Progenitor cell of endocrine pancreas (in vitro differentiated cells): ENCODE results near the gene EEFSEC. TPM values are rescaled to one million over a fixed set of nuclear protein-coding genes. Genes with fewer than 3 reads are reported as not detected.

ENCODE experiments used
- DNase-seq: peaks from one replicate; pipeline ENCODE4 v3.0.0; 2021; ENCODE audit warnings: low spot score; ENCODE audit not compliant: unreplicated experiment
- H3K27ac Mint-ChIP-seq: 2 replicates; pipeline ENCODE4 v1.8.0; 2021; ENCODE audit warnings: mild to moderate bottlenecking, moderate library complexity, mixed read lengths
- H3K27me3 Mint-ChIP-seq: 2 replicates; pipeline ENCODE4 v1.8.0; 2021; ENCODE audit warnings: mixed read lengths
- H3K36me3 Mint-ChIP-seq: 2 replicates; pipeline ENCODE4 v1.8.0; 2022; ENCODE audit warnings: mixed read lengths; ENCODE audit not compliant: insufficient read depth
- H3K4me1 Mint-ChIP-seq: 2 replicates; pipeline ENCODE4 v1.8.0; 2021; ENCODE audit warnings: low read depth, mixed read lengths
- H3K4me3 Mint-ChIP-seq: 2 replicates; pipeline ENCODE4 v1.8.0; 2021; ENCODE audit warnings: low read depth, mild to moderate bottlenecking, moderate library complexity, mixed read lengths
- H3K9me3 Mint-ChIP-seq: 2 replicates; pipeline ENCODE4 v1.8.0; 2021; ENCODE audit warnings: low read depth, mixed read lengths
- total RNA-seq: library from RNA; stranded (reverse); gene quantifications from 2 replicates; pipeline ENCODE4 v1.2.1, GENCODE V29; 2021
- TF ChIP-seq, protein P1 (sequence below): fragments of 200-600 bp; sonication (generic); IDR thresholded peaks from one replicate; pipeline ENCODE4 v1.5.0; 2021; ENCODE audit warnings: antibody characterized with exemption, mild to moderate bottlenecking; ENCODE audit not compliant: unreplicated experiment

EEFSEC gene
- total RNA-seq, 1 donor from 2014 or later, result 11.8 TPM

DNA sequence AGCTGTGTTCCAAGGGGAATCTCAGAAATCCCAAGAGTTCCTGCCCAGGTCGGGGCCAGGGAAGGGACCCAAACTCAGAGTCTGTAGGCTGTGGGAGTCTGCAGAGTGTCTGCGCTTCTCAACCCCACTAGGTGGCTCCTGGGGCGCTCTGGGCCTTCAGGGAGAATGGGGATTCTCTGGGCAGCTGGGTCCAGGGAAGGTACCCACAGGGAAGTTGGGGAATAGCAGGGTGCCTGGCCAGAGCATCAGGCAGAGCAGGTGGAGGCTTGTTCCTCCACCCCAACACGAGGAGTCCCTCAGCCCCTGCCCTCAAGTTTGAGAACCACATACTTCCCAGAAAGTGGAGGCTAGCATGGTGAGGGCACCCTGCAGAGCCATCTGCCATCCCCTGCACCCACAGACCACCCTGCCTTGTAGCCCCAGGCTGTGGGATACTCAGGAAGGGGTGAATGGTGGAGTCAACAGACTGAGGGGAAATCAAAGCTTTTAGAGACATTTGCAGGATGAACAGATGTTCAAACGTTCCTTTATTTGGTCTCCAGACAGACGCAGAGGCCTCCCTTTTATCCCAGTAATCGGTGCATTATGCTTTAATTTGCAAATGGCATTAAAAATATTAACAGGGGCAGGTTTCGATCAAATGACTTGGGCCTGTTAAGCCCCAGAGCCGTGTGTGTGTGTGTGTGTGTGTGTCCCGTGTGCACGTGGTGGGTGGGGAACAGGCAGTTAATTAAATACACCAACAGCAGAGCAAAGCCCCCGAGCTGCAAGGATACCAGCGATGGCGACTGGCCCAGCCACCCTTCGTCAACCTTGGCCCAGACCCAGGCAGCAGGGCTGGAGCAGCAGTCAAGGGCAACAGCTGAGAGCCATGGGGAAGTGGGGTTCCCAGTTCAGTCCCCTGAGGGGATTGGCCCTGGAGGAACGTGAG, 255.7 kb downstream of the EEFSEC start:
- Mint-ChIP-seq H3K9me3 (no peaks in the 10 kb centered on the region), H3K4me3 (no peak overlapping the region), H3K27me3 (peaks cover 30% of the 10 kb centered on the region), H3K4me1 (peaks cover 24% of the 10 kb centered on the region), H3K27ac (no peak overlapping the region), H3K36me3 (no peaks in the 10 kb centered on the region)
- TF ChIP-seq, protein P1, sequence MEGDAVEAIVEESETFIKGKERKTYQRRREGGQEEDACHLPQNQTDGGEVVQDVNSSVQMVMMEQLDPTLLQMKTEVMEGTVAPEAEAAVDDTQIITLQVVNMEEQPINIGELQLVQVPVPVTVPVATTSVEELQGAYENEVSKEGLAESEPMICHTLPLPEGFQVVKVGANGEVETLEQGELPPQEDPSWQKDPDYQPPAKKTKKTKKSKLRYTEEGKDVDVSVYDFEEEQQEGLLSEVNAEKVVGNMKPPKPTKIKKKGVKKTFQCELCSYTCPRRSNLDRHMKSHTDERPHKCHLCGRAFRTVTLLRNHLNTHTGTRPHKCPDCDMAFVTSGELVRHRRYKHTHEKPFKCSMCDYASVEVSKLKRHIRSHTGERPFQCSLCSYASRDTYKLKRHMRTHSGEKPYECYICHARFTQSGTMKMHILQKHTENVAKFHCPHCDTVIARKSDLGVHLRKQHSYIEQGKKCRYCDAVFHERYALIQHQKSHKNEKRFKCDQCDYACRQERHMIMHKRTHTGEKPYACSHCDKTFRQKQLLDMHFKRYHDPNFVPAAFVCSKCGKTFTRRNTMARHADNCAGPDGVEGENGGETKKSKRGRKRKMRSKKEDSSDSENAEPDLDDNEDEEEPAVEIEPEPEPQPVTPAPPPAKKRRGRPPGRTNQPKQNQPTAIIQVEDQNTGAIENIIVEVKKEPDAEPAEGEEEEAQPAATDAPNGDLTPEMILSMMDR, result no peak
- DNase-seq, result no peak

- TF ChIP-seq, protein P1, result no peak
- Mint-ChIP-seq H3K27ac (no peak overlapping the region), H3K4me3 (no peak overlapping the region), H3K4me1 (peaks cover 21% of the 10 kb centered on the region), H3K27me3 (peaks cover 35% of the 10 kb centered on the region), H3K9me3 (no peaks in the 10 kb centered on the region), H3K36me3 (no peaks in the 10 kb centered on the region)
- DNase-seq, result no peak
These were observed 256.6 kb downstream of the EEFSEC start for GRCh38 chr3:128409624-128410581.

DNA sequence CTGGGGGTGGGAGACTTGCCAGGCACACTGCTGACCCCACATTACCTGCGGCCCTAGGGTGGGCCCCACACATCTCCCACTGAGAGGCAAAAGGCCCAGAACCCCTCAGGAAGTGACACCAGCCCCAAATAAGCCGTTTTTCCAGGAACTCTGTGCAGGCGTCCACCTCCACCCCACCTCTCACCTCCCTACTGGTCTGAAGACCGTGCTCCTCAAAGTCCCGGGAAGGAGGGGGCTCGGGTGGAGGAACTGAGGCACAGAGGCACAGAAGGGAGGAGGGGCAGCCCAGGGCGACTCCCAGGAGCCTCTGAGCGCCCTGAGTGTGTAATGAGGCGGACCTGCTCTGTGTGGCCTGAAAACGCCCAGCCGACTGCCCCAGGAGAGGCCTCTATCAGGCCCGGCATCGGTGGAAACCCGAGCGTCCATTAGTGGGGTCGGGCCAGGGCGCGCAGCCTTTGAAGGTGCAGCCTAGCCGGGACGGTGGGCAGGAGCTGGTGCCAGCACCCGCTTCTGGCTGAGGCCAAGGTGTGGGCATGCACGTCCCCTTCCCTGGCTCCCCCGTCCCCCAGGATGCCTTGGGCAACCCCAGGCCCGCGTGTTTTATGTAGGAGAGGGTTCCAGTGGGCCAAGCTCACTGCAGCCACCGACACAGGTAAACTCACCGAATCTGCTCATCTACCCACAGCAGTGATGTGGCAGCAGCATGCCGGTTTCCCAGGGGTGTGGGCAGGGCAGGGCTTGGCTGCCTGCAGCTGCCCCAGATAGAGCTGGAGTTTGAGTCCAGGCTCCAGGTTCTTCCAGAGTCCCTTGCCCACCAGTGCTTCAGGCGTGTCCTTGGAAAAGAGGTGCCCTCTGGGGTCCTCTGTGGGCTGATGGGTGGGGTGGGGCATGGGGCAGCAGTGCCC, 257.6 kb downstream of the EEFSEC start:
- H3K27ac Mint-ChIP-seq, result no peak overlapping the region
- no peak overlapping the region for H3K4me3 Mint-ChIP-seq
- H3K27me3 Mint-ChIP-seq, result peaks cover 34% of the 10 kb centered on the region
- TF ChIP-seq, protein P1, result no peak
- H3K4me1 Mint-ChIP-seq, result peaks cover 21% of the 10 kb centered on the region
- H3K36me3 Mint-ChIP-seq, result no peaks in the 10 kb centered on the region
- no peak for DNase-seq
- no peaks in the 10 kb centered on the region for H3K9me3 Mint-ChIP-seq

DNA sequence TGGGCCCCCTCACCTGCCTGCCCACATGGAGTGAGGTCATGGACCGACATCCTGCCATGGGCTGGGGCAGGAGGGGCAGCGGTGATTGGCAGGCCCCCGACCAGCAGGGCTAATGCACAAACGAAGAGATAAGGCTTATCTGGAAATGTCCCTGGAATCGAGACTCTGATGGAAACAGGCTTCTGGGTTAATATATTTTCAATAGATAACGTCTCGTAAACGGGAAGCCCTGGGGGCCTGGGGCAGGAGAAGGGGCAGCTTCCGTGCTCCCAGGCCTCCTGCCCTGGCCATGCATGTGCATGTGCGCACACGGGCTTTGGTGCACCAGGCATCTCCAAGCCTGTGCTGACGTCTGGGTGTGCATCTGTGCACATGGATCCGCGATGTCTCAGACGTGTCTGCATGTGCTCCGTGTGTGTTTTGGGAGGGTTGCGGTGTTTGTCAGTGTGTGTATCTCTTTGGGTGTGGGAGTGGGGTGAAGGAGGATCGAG, 258.3 kb downstream of the EEFSEC start:
- TF ChIP-seq, protein P1, result no peak
- Mint-ChIP-seq H3K4me3 (no peak overlapping the region), H3K27me3 (peaks cover 32% of the 10 kb centered on the region), H3K27ac (no peak overlapping the region), H3K9me3 (no peaks in the 10 kb centered on the region), H3K4me1 (peaks cover 25% of the 10 kb centered on the region), H3K36me3 (no peaks in the 10 kb centered on the region)
- DNase-seq, result no peak
